Right atrium auricular region (tissue), 2 donors: ENCODE data around the gene HTR7. TPM values are rescaled to one million over a fixed set of nuclear protein-coding genes. Genes with fewer than 3 reads are reported as not detected.

Experiments used
- DNase-seq: peaks from one replicate; pipeline ENCODE4 v3.0.0-alpha.2; 2019; ENCODE audit warnings: low spot score
- H3K27ac ChIP-seq, 2 donors: fragments of 200-600 bp; sonication (generic); 1 replicate in 1 of 2; 2 replicates in 1 of 2; pipeline ENCODE4 v1.5.1; 2016 to 2019
- H3K27me3 ChIP-seq, 2 donors: fragments of 200-600 bp; sonication (generic); one replicate each; pipeline versions ENCODE4 v1.5.1 to v1.6.0; 2017 to 2019
- H3K36me3 ChIP-seq: fragments of 200-600 bp; sonication (generic); one replicate; pipeline ENCODE4 v1.5.1; 2016
- H3K4me1 ChIP-seq, 2 donors: fragments of 200-600 bp; sonication (generic); one replicate each; pipeline versions ENCODE4 v1.5.1 to v1.6.0; 2017 to 2019
- H3K4me3 ChIP-seq, 2 donors: fragments of 200-600 bp; sonication (generic); 1 replicate in 1 of 2; 2 replicates in 1 of 2; pipeline ENCODE4 v1.5.1; 2017 to 2019; ENCODE audit warnings: mild to moderate bottlenecking in 1 of 2, moderate library complexity in 1 of 2
- H3K9me3 ChIP-seq, 2 donors: fragments of 200-600 bp; sonication (generic); one replicate each; pipeline ENCODE4 v1.5.1; 2019
- CTCF ChIP-seq, 2 donors: fragments of 200-600 bp; sonication (generic); IDR thresholded peaks; one replicate each; pipeline ENCODE4 v1.5.1; 2019; ENCODE audit warnings: antibody characterized with exemption in 2 of 2
- total RNA-seq, 2 donors: library from RNA; depleted of rRNA; stranded (reverse); fragments of >200 nt; gene quantifications; one replicate each; pipeline ENCODE4 v1.1.0, GENCODE V29; 2016

Gene HTR7
- total RNA-seq, 2 donors from 2014 or later, result 0.31 to 0.33 TPM

DNA sequence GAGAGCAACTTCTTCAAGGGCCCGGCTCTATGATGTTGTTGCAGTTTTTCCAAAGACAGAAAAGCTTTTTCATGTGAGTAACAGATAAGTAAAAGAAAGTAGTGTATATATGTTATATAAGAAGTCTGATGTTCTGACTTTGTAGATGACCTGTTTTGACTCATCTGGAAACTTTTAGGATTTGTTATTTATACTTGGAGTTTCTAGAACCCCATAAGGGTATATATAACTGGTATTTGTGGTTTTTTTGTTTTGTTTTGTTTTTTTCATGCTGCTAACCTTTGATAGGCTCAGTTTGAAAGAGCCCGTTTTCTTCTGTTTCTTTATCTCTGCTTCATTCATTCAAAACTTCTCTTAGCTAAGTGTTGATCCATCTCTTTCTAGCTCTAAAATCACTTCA lies 21.2 kb upstream of the HTR7 start:
- peaks cover 0 to under 1% of the 10 kb centered on the region in 2 donors for H3K4me1 ChIP-seq
- peaks cover 28% of the 10 kb centered on the region for H3K36me3 ChIP-seq
- DNase-seq, result no peak
- TF ChIP-seq CTCF (IDR thresholded peaks at IDR 0.05), result no peak
- no peak overlapping the region for H3K27ac ChIP-seq
- no peak overlapping the region for H3K4me3 ChIP-seq
- H3K9me3 ChIP-seq, result no peaks in the 10 kb centered on the region
- no peaks in the 10 kb centered on the region for H3K27me3 ChIP-seq

- H3K27me3 ChIP-seq, result no peaks in the 10 kb centered on the region
- H3K9me3 ChIP-seq, result peaks cover 0 to 8% of the 10 kb centered on the region in 2 donors
- no peak for DNase-seq
- peaks cover 12% of the 10 kb centered on the region for H3K36me3 ChIP-seq
- peak overlapping the region; percentile 79 to 88 for H3K4me3 ChIP-seq
- H3K27ac ChIP-seq, result peak overlapping the region in 1 of 2 donors; percentile 83
- no peak for TF ChIP-seq CTCF (IDR thresholded peaks at IDR 0.05)
- H3K4me1 ChIP-seq, result peaks cover 0 to 19% of the 10 kb centered on the region in 2 donors
Observed at GRCh38 chr10:90872648-90873020, 14.8 kb upstream of the HTR7 start.

DNA sequence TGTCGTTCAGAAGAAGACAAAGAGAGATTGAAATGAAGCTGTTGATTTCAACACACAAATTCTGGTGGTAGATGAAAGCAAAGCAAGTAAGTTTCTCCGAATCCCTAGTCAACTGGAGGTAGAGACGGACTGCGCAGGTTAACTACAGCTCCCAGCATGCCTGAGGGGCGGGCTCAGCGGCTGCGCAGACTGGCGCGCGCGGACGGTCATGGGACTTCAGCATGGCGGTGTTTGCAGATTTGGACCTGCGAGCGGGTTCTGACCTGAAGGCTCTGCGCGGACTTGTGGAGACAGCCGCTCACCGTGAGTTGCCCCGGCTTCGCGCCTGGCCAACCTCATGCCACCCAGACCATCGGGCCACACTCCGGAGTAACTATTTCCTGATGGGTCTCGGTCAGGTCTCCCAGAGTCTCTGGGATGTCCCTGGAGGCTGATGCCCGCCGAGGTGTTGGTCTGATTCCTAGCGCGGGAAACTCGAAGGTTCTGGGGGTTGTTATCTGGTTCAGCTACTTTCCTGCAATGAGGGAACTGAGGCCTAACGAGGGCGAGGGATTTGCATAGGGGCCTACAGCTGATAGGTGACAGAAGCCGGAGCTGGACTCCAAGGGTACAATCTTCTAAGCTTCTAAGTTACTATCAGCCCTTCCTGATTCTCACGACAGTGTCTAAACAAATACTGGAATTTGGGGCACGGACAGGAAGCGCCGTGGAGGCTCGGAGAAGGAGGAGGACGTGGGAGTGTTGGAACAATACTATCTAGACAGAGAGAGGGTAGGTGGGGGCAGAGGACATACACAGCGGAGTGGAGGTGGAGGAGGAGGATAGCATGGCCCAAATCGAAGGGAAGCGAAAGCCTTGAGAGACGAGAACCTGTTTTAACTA lies 14.2 kb upstream of the HTR7 start, which contains the start of gene RPP30:
TSS of gene RPP30 (plus strand) at position 209 of the 882 bp plus-strand sequence. CDS start at position 222, 13 bp downstream.
- TF ChIP-seq CTCF (IDR thresholded peaks at IDR 0.05), result no peak
- DNase-seq, result peak; percentile 91
- Histone ChIP-seq H3K4me1 (peaks cover 0 to 19% of the 10 kb centered on the region in 2 donors), H3K27ac (peak within 1 kb of the TSS; percentile 75 to 83), H3K27me3 (no peaks in the 10 kb centered on the region), H3K36me3 (peaks cover 12% of the 10 kb centered on the region), H3K4me3 (peak within 1 kb of the TSS; percentile 79 to 88), H3K9me3 (peaks cover 0 to 8% of the 10 kb centered on the region in 2 donors)

- Histone ChIP-seq H3K4me3 (peak overlapping the region; percentile 79 to 88), H3K9me3 (peaks cover 0 to 8% of the 10 kb centered on the region in 2 donors), H3K36me3 (peaks cover 7% of the 10 kb centered on the region), H3K27me3 (no peaks in the 10 kb centered on the region), H3K27ac (peak overlapping the region; percentile 75 to 83), H3K4me1 (peaks cover 0 to 19% of the 10 kb centered on the region in 2 donors)
- peak; percentile 32 to 66 for TF ChIP-seq CTCF (IDR thresholded peaks at IDR 0.05)
- no peak for DNase-seq
Observed at GRCh38 chr10:90871279-90871765, 13.5 kb upstream of the HTR7 start.

DNA sequence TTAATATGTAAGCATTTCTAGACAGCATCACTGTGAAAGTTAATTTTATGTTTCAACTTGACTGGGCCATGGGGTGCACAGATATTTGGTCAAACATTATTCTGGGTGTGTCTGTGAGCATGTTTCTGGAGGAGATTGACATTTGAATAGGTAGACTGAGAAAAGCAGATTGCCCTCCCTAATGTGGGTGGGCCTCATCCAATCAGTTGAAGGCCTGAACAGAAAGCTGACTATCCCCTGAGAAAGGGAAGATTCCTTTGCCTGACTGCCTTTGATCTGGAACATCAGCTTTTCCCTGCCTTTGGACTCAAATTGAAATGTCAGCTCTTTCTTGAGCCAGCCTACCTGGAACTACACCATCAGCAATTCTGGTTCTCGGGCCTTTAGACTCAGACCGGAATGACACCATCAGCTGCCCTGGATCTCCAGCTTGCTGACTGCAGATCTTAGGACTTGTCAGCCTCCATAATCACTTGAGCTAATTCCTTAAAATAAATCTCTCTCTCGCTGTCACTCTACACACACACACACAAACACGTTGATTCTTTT lies 8.3 kb upstream of the HTR7 start:
- Histone ChIP-seq H3K36me3 (no peaks in the 10 kb centered on the region), H3K27me3 (no peaks in the 10 kb centered on the region), H3K4me3 (no peak overlapping the region), H3K27ac (no peak overlapping the region), H3K4me1 (no peaks in the 10 kb centered on the region), H3K9me3 (peaks cover 0 to 8% of the 10 kb centered on the region in 2 donors)
- no peak for DNase-seq
- no peak for TF ChIP-seq CTCF (IDR thresholded peaks at IDR 0.05)
